Astrocyte of the spinal cord (primary cell): ENCODE data around the gene STK36.

Experiments
- DNase-seq: peaks from one replicate; pipeline ENCODE4 v3.0.0; 2011; ENCODE audit warnings: low read depth, low spot score
- H3K4me3 ChIP-seq: 2 replicates; pipeline ENCODE4 v1.5.1; 2011; ENCODE audit warnings: low read depth, mild to moderate bottlenecking, low read length, moderate library complexity
- CTCF ChIP-seq: IDR thresholded peaks from 2 replicates; pipeline ENCODE4 v1.5.1; 2012; ENCODE audit warnings: low read depth, mild to moderate bottlenecking, low read length, inconsistent platforms
- in situ Hi-C: cut with HindIII; loops from 2 replicates; pipeline ENCODE4 v1.10.0; 2017; ENCODE audit warnings: low sequenced_read_pairs

Gene STK36

GRCh38 chr2:218648088-218648786 lies 23.6 kb upstream of the STK36 start:
- no peak overlapping the region for H3K4me3 ChIP-seq
- peak; percentile 92 for TF ChIP-seq CTCF
- in situ Hi-C loops, result no loop called here
- DNase-seq, result peak; percentile 63

GRCh38 chr2:218648787-218649100 lies 23.1 kb upstream of the STK36 start:
- TF ChIP-seq CTCF, result no peak
- no peak overlapping the region for H3K4me3 ChIP-seq
- in situ Hi-C loops, result no loop called here
- DNase-seq, result no peak

- no peak overlapping the region for H3K4me3 ChIP-seq
- in situ Hi-C loops, result no loop called here
- TF ChIP-seq CTCF, result no peak
- DNase-seq, result no peak
Observed at GRCh38 chr2:218655751-218656150, 16.1 kb upstream of the STK36 start.

DNA sequence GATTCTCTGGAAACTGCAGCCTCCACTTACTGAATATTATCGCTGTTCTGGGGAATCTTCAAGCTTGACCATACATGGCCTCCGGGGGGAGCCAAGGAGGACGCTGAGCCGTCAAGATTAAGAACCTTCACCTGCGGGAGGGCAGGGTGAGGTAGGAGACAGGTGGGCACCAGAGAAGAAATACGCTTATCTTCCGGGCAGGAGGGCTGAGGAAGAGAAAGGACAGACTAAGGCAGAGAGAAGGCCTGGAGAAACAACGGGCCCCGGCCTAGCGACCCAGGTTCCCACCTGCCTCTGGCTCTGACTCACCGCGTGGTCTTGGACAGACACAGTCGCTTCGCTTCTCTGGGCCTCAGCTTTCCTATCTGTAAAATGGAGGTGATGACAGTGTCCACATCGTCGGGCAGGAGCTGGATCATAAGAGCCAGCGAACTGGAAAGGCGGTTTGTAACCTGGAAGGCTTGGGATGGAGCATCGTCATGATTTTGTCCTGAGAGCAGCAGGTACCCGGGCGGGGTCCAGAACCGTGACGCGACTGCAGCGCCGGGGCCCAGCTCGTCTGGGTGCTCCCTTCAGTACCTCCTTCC lies 13.1 kb upstream of the STK36 start:
- DNase-seq, result peak; percentile 45
- peak overlapping the region; percentile 84 for H3K4me3 ChIP-seq
- in situ Hi-C loops, result no loop called here
- peak; percentile 57 for TF ChIP-seq CTCF

- TF ChIP-seq CTCF, result no peak
- in situ Hi-C loops, result no loop called here
- peak within 1 kb of the TSS; percentile 84 for H3K4me3 ChIP-seq
- DNase-seq, result peak; percentile 90
Observed at GRCh38 chr2:218659258-218659987, 12.5 kb upstream of the STK36 start, which contains the start of the genes BCS1L and ZNF142. TSS of gene BCS1L (plus strand) at chr2:218659683. CDS start at chr2:218660988, 1,305 bp downstream. TSS of gene ZNF142 (minus strand) at chr2:218659623. CDS start at chr2:218656429, 3,194 bp downstream.

- peak overlapping the region; percentile 84 for H3K4me3 ChIP-seq
Observed at GRCh38 chr2:218659988-218660358, 11.9 kb upstream of the STK36 start.

More at GRCh38 chr2:218659988-218660358, 11.9 kb upstream of the STK36 start:
- in situ Hi-C loops, result no loop called here
- no peak for DNase-seq
- TF ChIP-seq CTCF, result no peak
